ENCODE measurements around the gene SERPINH1. TPM values are rescaled to one million over a fixed set of nuclear protein-coding genes. Genes with fewer than 3 reads are reported as not detected.
"Not testable (repeated sequence)": the region's sequence is repeated elsewhere in the genome, so short reads cannot be mapped to it uniquely, and the experiment has no call there.

The SERPINH1 gene
- polyA plus RNA-seq, 1 donor from 2014 or later: 1.8 TPM

DNA sequence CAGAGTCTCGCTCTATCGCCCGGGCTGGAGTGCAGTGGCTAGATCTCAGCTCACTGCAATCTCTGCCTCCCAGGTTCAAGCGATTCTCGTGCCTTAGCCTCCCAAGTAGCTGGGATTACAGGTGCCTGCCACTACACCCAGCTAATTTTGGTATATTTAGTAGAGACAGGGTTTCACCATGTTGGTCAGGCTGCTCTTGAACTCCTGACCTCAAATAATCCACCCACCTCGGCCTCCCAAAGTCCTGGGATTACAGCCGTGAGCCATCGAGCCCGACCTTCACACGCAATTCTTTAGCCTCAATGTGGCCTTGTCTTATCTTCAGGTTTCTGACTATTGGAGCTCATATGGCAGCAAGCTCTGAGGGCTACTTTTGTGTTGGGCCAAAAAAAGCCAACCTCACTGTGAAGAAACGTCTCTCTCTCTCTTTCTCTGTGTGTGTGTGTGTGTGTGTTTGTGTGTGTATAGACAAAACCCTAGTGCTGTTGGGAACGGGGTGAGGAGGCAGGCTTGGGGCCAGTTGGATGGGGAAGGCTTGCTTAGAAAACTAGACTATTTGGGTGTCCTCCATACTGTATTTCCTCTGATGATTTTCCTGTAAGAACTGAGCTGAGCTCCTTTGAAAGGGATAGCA, 22.7 kb downstream of the SERPINH1 start:
- not testable (repeated sequence) for H3K27me3 Mint-ChIP-seq, H3K9me3 Mint-ChIP-seq, H3K4me1 Mint-ChIP-seq, H3K36me3 Mint-ChIP-seq
- H3K4me3 Mint-ChIP-seq: peak overlapping the region in 3 of 4 donors; percentile 74 to 82 (median 76)
- peak overlapping the region in 1 of 3 donors; percentile 67 for H3K27ac Mint-ChIP-seq

DNA sequence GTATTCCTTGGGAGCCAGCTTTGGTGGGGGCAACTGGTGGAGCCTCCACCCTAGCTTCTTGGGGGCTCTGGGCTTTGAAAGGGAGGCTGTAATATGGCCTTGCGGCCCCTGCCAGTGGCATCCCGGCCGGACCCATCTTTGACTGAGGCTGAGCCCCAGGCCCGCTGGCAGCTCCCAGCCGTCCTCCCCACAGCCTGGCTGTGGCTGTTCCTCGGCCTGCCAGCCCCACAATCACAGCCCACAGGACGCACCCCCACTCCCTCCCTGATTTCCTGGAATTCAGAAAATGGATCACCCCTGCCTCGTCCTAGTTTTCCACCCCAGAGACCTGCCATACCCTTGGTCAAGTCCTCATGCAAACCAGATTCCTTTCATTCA, 23.2 kb downstream of the SERPINH1 start:
- no peaks in the 10 kb centered on the region for H3K36me3 Mint-ChIP-seq
- peak overlapping the region in 2 of 4 donors; percentile 41 to 74 for H3K4me3 Mint-ChIP-seq
- H3K27ac Mint-ChIP-seq: peak overlapping the region in 2 of 3 donors; percentile 17 to 52
- H3K4me1 Mint-ChIP-seq: peaks cover 0 to 7% (median 6%) of the 10 kb centered on the region in 3 donors
- no peaks in the 10 kb centered on the region for H3K9me3 Mint-ChIP-seq
- H3K27me3 Mint-ChIP-seq: peaks cover 4% of the 10 kb centered on the region

DNA sequence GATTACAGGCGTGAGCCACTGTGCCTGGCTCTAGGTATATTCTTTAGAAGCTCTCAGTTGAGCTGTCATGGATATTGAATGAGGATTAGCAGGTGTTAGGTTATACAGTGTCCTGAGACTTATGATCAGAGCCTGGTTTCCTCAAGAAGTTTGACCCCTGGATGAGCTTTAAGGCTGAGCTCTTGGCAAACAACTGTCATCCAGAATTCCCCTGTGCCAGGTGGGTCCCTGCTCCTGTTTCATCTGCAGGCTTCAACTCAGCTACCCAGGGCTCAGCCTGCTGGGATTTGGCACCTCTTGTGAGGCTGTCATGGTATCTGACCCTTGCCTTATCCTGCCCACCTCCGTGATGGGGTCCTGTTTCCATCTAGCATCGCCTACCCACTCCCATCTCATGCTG, 24.3 kb downstream of the SERPINH1 start:
- Mint-ChIP-seq H3K36me3 (no peaks in the 10 kb centered on the region), H3K27me3 (peaks cover 4% of the 10 kb centered on the region), H3K4me3 (no peak overlapping the region), H3K27ac (no peak overlapping the region), H3K9me3 (no peaks in the 10 kb centered on the region), H3K4me1 (peaks cover 0 to 7% (median 6%) of the 10 kb centered on the region in 3 donors)

DNA sequence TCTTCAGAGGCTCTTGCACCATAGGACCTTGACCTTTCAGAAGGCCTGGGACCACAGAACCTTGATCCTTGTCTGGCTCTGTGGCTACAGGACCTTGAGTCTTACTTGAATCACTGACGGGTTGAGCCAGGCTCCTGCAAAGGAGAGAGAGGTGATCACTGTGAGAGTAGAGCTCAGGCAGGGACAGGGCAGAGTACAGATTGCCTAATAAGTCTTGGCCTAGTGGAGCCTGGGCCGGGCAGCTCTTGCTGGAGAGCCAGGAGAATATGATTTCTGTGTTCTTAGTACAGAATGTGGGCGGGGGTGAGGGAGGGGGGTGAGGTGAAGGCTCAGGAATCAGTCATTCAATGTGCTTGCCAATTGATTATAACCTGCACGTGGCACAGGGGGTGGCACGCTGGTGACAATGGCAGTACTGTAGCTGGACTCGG, 26.0 kb downstream of the SERPINH1 start:
- Mint-ChIP-seq H3K27ac (no peak overlapping the region), H3K36me3 (no peaks in the 10 kb centered on the region), H3K4me1 (peaks cover 0 to 6% (median 1%) of the 10 kb centered on the region in 3 donors), H3K9me3 (no peaks in the 10 kb centered on the region), H3K27me3 (peaks cover 2% of the 10 kb centered on the region), H3K4me3 (no peak overlapping the region)

- Mint-ChIP-seq H3K27ac (no peak overlapping the region), H3K27me3 (peaks cover 2% of the 10 kb centered on the region), H3K36me3 (no peaks in the 10 kb centered on the region), H3K9me3 (no peaks in the 10 kb centered on the region), H3K4me1 (peaks cover 0 to 3% (median 1%) of the 10 kb centered on the region in 3 donors), H3K4me3 (no peak overlapping the region)
These were observed 27.0 kb downstream of the SERPINH1 start for GRCh38 chr11:75589051-75589450.

- Mint-ChIP-seq H3K9me3 (no peaks in the 10 kb centered on the region), H3K27ac (no peak overlapping the region), H3K4me1 (no peaks in the 10 kb centered on the region), H3K4me3 (no peak overlapping the region), H3K36me3 (no peaks in the 10 kb centered on the region), H3K27me3 (peaks cover 2% of the 10 kb centered on the region)
These were observed 27.9 kb downstream of the SERPINH1 start for GRCh38 chr11:75589933-75590332.

- Mint-ChIP-seq H3K36me3 (no peaks in the 10 kb centered on the region), H3K4me1 (peaks cover 2 to 12% (median 9%) of the 10 kb centered on the region in 3 donors), H3K4me3 (no peak overlapping the region), H3K27ac (no peak overlapping the region), H3K27me3 (peaks cover 2% of the 10 kb centered on the region), H3K9me3 (no peaks in the 10 kb centered on the region)
These were observed 29.3 kb downstream of the SERPINH1 start for GRCh38 chr11:75591371-75591770.

GRCh38 chr11:75591966-75592365, 29.9 kb downstream of the SERPINH1 start:
- no peaks in the 10 kb centered on the region for H3K36me3 Mint-ChIP-seq
- peak overlapping the region in 1 of 3 donors; percentile 3 for H3K27ac Mint-ChIP-seq
- H3K4me1 Mint-ChIP-seq: peaks cover 2 to 17% (median 9%) of the 10 kb centered on the region in 3 donors
- no peak overlapping the region for H3K4me3 Mint-ChIP-seq
- H3K9me3 Mint-ChIP-seq: no peaks in the 10 kb centered on the region
- H3K27me3 Mint-ChIP-seq: peaks cover 2% of the 10 kb centered on the region

DNA sequence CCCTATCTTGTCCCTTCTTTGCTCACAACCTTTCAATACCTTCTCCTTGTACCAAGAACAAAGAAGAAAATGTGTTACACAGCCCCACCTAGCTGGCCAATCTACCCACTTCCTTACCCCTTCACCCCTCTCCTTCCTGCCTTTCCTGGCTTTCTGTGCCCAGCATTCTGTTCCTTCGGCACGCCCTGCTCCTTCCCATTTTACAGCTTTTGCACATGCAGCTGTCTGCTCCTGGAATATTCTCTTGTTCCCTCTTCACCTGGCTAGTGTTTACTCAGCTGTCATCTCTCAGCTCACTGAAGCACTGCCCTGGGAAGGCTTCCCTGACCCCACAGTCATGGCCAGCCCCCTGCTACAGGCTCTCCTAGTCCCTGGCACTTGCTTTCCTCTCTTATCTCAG, 30.7 kb downstream of the SERPINH1 start:
- H3K36me3 Mint-ChIP-seq: no peaks in the 10 kb centered on the region
- H3K4me1 Mint-ChIP-seq: peaks cover 2 to 17% (median 9%) of the 10 kb centered on the region in 3 donors
- H3K27me3 Mint-ChIP-seq: peaks cover 2% of the 10 kb centered on the region
- H3K4me3 Mint-ChIP-seq: no peak overlapping the region
- H3K9me3 Mint-ChIP-seq: no peaks in the 10 kb centered on the region
- no peak overlapping the region for H3K27ac Mint-ChIP-seq

GRCh38 chr11:75593286-75593915, 31.3 kb downstream of the SERPINH1 start:
- no peak overlapping the region for H3K27ac Mint-ChIP-seq
- no peaks in the 10 kb centered on the region for H3K9me3 Mint-ChIP-seq
- H3K36me3 Mint-ChIP-seq: no peaks in the 10 kb centered on the region
- H3K4me1 Mint-ChIP-seq: peaks cover 2 to 17% (median 9%) of the 10 kb centered on the region in 3 donors
- peaks cover 2% of the 10 kb centered on the region for H3K27me3 Mint-ChIP-seq
- H3K4me3 Mint-ChIP-seq: no peak overlapping the region

- H3K4me3 Mint-ChIP-seq: no peak overlapping the region
- peak overlapping the region in 1 of 3 donors; percentile 21 for H3K27ac Mint-ChIP-seq
- H3K9me3 Mint-ChIP-seq: no peaks in the 10 kb centered on the region
- H3K36me3 Mint-ChIP-seq: no peaks in the 10 kb centered on the region
- H3K27me3 Mint-ChIP-seq: no peaks in the 10 kb centered on the region
- peaks cover 7 to 17% (median 9%) of the 10 kb centered on the region in 3 donors for H3K4me1 Mint-ChIP-seq
These were observed 32.2 kb downstream of the SERPINH1 start for GRCh38 chr11:75594211-75594610.

GRCh38 chr11:75595429-75595828, 33.4 kb downstream of the SERPINH1 start:
- peak overlapping the region in 1 of 3 donors; percentile 20 for H3K27ac Mint-ChIP-seq
- H3K4me3 Mint-ChIP-seq: peak overlapping the region in 1 of 4 donors; percentile 77
- H3K9me3 Mint-ChIP-seq: no peaks in the 10 kb centered on the region
- no peaks in the 10 kb centered on the region for H3K36me3 Mint-ChIP-seq
- H3K4me1 Mint-ChIP-seq: peaks cover 7 to 17% (median 9%) of the 10 kb centered on the region in 3 donors
- H3K27me3 Mint-ChIP-seq: no peaks in the 10 kb centered on the region

DNA sequence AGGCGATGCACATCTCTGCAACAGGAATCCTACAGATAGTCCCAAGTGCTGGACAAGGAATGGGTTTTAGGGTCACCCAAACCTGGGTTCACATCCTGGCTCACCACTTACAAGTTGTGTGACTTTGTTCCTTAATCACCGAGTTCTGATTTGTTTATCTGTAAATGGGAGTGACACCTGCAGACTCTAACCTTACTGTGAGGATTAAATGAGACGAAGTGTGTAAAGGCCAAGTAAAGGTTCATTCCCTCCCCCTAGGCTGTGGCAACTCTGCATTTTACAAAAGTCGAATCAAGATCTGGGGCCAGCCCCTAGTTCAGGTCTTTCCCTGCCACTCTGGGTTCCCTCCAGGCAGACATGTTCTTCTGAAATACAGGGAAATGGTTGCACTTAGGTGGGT, 34.9 kb downstream of the SERPINH1 start:
- H3K9me3 Mint-ChIP-seq: no peaks in the 10 kb centered on the region
- H3K4me3 Mint-ChIP-seq: no peak overlapping the region
- peaks cover 7 to 17% (median 9%) of the 10 kb centered on the region in 3 donors for H3K4me1 Mint-ChIP-seq
- no peaks in the 10 kb centered on the region for H3K36me3 Mint-ChIP-seq
- peaks cover 4% of the 10 kb centered on the region for H3K27me3 Mint-ChIP-seq
- H3K27ac Mint-ChIP-seq: no peak overlapping the region

DNA sequence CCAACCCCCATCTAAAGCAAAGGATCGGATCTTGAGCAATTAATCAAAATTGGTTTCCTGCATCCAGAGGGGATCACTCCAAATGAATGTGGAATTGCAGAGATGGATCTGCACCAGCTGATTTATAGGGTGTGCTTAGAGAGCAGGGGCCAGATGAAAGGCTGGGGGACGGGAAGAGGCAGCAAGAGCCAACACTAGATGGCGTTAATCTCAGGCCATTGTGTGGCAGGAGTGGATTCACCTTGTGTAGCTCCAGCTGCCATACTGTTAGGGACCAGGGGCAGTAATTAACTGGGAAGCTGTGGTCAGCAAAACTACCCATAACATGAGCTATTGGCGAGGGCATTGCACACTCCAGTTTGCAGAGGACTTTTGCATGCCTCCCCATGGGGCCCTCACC, 35.6 kb downstream of the SERPINH1 start:
- H3K27me3 Mint-ChIP-seq: peaks cover 4% of the 10 kb centered on the region
- H3K27ac Mint-ChIP-seq: no peak overlapping the region
- H3K4me1 Mint-ChIP-seq: peaks cover 7 to 17% (median 9%) of the 10 kb centered on the region in 3 donors
- no peaks in the 10 kb centered on the region for H3K9me3 Mint-ChIP-seq
- no peak overlapping the region for H3K4me3 Mint-ChIP-seq
- no peaks in the 10 kb centered on the region for H3K36me3 Mint-ChIP-seq

GRCh38 chr11:75598264-75598663, 36.2 kb downstream of the SERPINH1 start:
- Mint-ChIP-seq H3K27ac (no peak overlapping the region), H3K27me3 (peaks cover 4% of the 10 kb centered on the region), H3K4me3 (no peak overlapping the region), H3K4me1 (peaks cover 7 to 17% (median 9%) of the 10 kb centered on the region in 3 donors), H3K36me3 (no peaks in the 10 kb centered on the region), H3K9me3 (no peaks in the 10 kb centered on the region)

DNA sequence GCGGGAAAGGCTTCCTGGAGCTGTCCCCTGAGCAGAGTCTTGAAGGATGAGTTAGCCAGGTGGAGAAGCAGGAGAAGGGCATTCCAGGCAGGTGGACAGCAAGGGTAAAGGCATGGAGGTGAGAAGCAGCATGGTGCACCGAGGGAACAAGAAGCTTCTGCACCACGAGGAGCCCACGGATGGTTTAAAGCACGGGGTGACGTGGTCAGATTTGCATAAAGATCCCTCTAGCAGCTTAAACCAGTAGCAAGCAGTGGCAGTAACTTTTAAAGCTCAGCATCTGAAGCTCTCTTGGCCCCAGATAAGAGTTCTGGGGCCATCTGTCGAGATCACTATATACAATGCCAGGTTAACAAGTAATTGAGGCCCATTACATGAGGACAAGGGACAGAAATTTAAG, 36.8 kb downstream of the SERPINH1 start:
- H3K4me1 Mint-ChIP-seq: peaks cover 7 to 17% (median 9%) of the 10 kb centered on the region in 3 donors
- H3K4me3 Mint-ChIP-seq: no peak overlapping the region
- no peaks in the 10 kb centered on the region for H3K36me3 Mint-ChIP-seq
- peak overlapping the region in 1 of 3 donors; percentile 59 for H3K27ac Mint-ChIP-seq
- H3K9me3 Mint-ChIP-seq: no peaks in the 10 kb centered on the region
- H3K27me3 Mint-ChIP-seq: peaks cover 4% of the 10 kb centered on the region
